Measurements from ENCODE around the gene ATIC.

Gene ATIC

GRCh38 chr2:215362562-215362904, 50.7 kb downstream of the ATIC start:
- Histone ChIP-seq H3K27me3 (ENCODE audit: control insufficient read depth, insufficient read depth, low read length) (no peaks in the 10 kb centered on the region), H3K4me1 (ENCODE audit: control insufficient read depth, insufficient read depth, low read length) (peaks cover 10% of the 10 kb centered on the region), H3K9ac (ENCODE audit: low read depth, low read length) (no peak overlapping the region), H3K4me3 (ENCODE audit: low read length) (no peak overlapping the region), H3K36me3 (ENCODE audit: insufficient read depth, low read length) (peaks cover 93% of the 10 kb centered on the region), H3K9me3 (replicated peaks; ENCODE audit: low read length) (no peaks in the 10 kb centered on the region), H3K4me2 (ENCODE audit: low read length) (no peak overlapping the region)

- H3K27me3 ChIP-seq (ENCODE audit: control insufficient read depth, insufficient read depth, low read length), result no peaks in the 10 kb centered on the region
- H3K36me3 ChIP-seq (ENCODE audit: insufficient read depth, low read length), result peaks cover 98% of the 10 kb centered on the region
- H3K9me3 ChIP-seq (replicated peaks; ENCODE audit: low read length), result no peaks in the 10 kb centered on the region
- H3K4me1 ChIP-seq (ENCODE audit: control insufficient read depth, insufficient read depth, low read length), result peaks cover 15% of the 10 kb centered on the region
- no peak overlapping the region for H3K4me3 ChIP-seq (ENCODE audit: low read length)
- no peak overlapping the region for H3K9ac ChIP-seq (ENCODE audit: low read depth, low read length)
- no peak overlapping the region for H3K4me2 ChIP-seq (ENCODE audit: low read length)
Measured at GRCh38 chr2:215363039-215363438, 51.2 kb downstream of the ATIC start.

- H3K4me1 ChIP-seq (ENCODE audit: control insufficient read depth, insufficient read depth, low read length), result peaks cover 20% of the 10 kb centered on the region
- no peak overlapping the region for H3K9ac ChIP-seq (ENCODE audit: low read depth, low read length)
- no peak overlapping the region for H3K4me2 ChIP-seq (ENCODE audit: low read length)
- no peaks in the 10 kb centered on the region for H3K9me3 ChIP-seq (replicated peaks; ENCODE audit: low read length)
- H3K27me3 ChIP-seq (ENCODE audit: control insufficient read depth, insufficient read depth, low read length), result no peaks in the 10 kb centered on the region
- peaks cover 99% of the 10 kb centered on the region for H3K36me3 ChIP-seq (ENCODE audit: insufficient read depth, low read length)
- H3K4me3 ChIP-seq (ENCODE audit: low read length), result no peak overlapping the region
Measured at GRCh38 chr2:215363461-215364156, 51.8 kb downstream of the ATIC start.

- H3K4me3 ChIP-seq (ENCODE audit: low read length), result no peak overlapping the region
- H3K9me3 ChIP-seq (replicated peaks; ENCODE audit: low read length), result no peaks in the 10 kb centered on the region
- H3K4me2 ChIP-seq (ENCODE audit: low read length), result no peak overlapping the region
- H3K27me3 ChIP-seq (ENCODE audit: control insufficient read depth, insufficient read depth, low read length), result no peaks in the 10 kb centered on the region
- H3K9ac ChIP-seq (ENCODE audit: low read depth, low read length), result no peak overlapping the region
- H3K4me1 ChIP-seq (ENCODE audit: control insufficient read depth, insufficient read depth, low read length), result peaks cover 20% of the 10 kb centered on the region
- peaks cover 100% of the 10 kb centered on the region for H3K36me3 ChIP-seq (ENCODE audit: insufficient read depth, low read length)
Measured at GRCh38 chr2:215364157-215365155, 52.6 kb downstream of the ATIC start.

GRCh38 chr2:215365184-215365658, 53.4 kb downstream of the ATIC start:
- Histone ChIP-seq H3K27me3 (ENCODE audit: control insufficient read depth, insufficient read depth, low read length) (no peaks in the 10 kb centered on the region), H3K4me1 (ENCODE audit: control insufficient read depth, insufficient read depth, low read length) (peaks cover 20% of the 10 kb centered on the region), H3K4me2 (ENCODE audit: low read length) (no peak overlapping the region), H3K9me3 (replicated peaks; ENCODE audit: low read length) (no peaks in the 10 kb centered on the region), H3K36me3 (ENCODE audit: insufficient read depth, low read length) (peaks cover 100% of the 10 kb centered on the region), H3K4me3 (ENCODE audit: low read length) (no peak overlapping the region), H3K9ac (ENCODE audit: low read depth, low read length) (no peak overlapping the region)

- Histone ChIP-seq H3K36me3 (ENCODE audit: insufficient read depth, low read length) (peaks cover 100% of the 10 kb centered on the region), H3K4me3 (ENCODE audit: low read length) (no peak overlapping the region), H3K4me2 (ENCODE audit: low read length) (no peak overlapping the region), H3K27me3 (ENCODE audit: control insufficient read depth, insufficient read depth, low read length) (no peaks in the 10 kb centered on the region), H3K9me3 (replicated peaks; ENCODE audit: low read length) (no peaks in the 10 kb centered on the region), H3K9ac (ENCODE audit: low read depth, low read length) (no peak overlapping the region), H3K4me1 (ENCODE audit: control insufficient read depth, insufficient read depth, low read length) (peaks cover 20% of the 10 kb centered on the region)
Measured at GRCh38 chr2:215366440-215367032, 54.7 kb downstream of the ATIC start.

- Histone ChIP-seq H3K4me2 (ENCODE audit: low read length) (no peak overlapping the region), H3K27me3 (ENCODE audit: control insufficient read depth, insufficient read depth, low read length) (no peaks in the 10 kb centered on the region), H3K4me3 (ENCODE audit: low read length) (no peak overlapping the region), H3K9me3 (replicated peaks; ENCODE audit: low read length) (no peaks in the 10 kb centered on the region), H3K36me3 (ENCODE audit: insufficient read depth, low read length) (peaks cover 100% of the 10 kb centered on the region), H3K9ac (ENCODE audit: low read depth, low read length) (no peak overlapping the region), H3K4me1 (ENCODE audit: control insufficient read depth, insufficient read depth, low read length) (peaks cover 20% of the 10 kb centered on the region)
Measured at GRCh38 chr2:215367662-215368492, 56.0 kb downstream of the ATIC start.

GRCh38 chr2:215368493-215368809, 56.6 kb downstream of the ATIC start:
- Histone ChIP-seq H3K4me3 (ENCODE audit: low read length) (no peak overlapping the region), H3K4me2 (ENCODE audit: low read length) (no peak overlapping the region), H3K27me3 (ENCODE audit: control insufficient read depth, insufficient read depth, low read length) (no peaks in the 10 kb centered on the region), H3K9me3 (replicated peaks; ENCODE audit: low read length) (no peaks in the 10 kb centered on the region), H3K36me3 (ENCODE audit: insufficient read depth, low read length) (peaks cover 100% of the 10 kb centered on the region), H3K4me1 (ENCODE audit: control insufficient read depth, insufficient read depth, low read length) (peaks cover 20% of the 10 kb centered on the region), H3K9ac (ENCODE audit: low read depth, low read length) (no peak overlapping the region)

GRCh38 chr2:215369181-215369760, 57.4 kb downstream of the ATIC start:
- H3K27me3 ChIP-seq (ENCODE audit: control insufficient read depth, insufficient read depth, low read length), result no peaks in the 10 kb centered on the region
- H3K4me2 ChIP-seq (ENCODE audit: low read length), result no peak overlapping the region
- no peak overlapping the region for H3K4me3 ChIP-seq (ENCODE audit: low read length)
- no peaks in the 10 kb centered on the region for H3K9me3 ChIP-seq (replicated peaks; ENCODE audit: low read length)
- peaks cover 98% of the 10 kb centered on the region for H3K36me3 ChIP-seq (ENCODE audit: insufficient read depth, low read length)
- peaks cover 20% of the 10 kb centered on the region for H3K4me1 ChIP-seq (ENCODE audit: control insufficient read depth, insufficient read depth, low read length)
- no peak overlapping the region for H3K9ac ChIP-seq (ENCODE audit: low read depth, low read length)

GRCh38 chr2:215370112-215370965, 58.5 kb downstream of the ATIC start:
- Histone ChIP-seq H3K4me2 (ENCODE audit: low read length) (no peak overlapping the region), H3K9ac (ENCODE audit: low read depth, low read length) (no peak overlapping the region), H3K4me3 (ENCODE audit: low read length) (no peak overlapping the region), H3K4me1 (ENCODE audit: control insufficient read depth, insufficient read depth, low read length) (peaks cover 13% of the 10 kb centered on the region), H3K36me3 (ENCODE audit: insufficient read depth, low read length) (peaks cover 98% of the 10 kb centered on the region), H3K9me3 (replicated peaks; ENCODE audit: low read length) (no peaks in the 10 kb centered on the region), H3K27me3 (ENCODE audit: control insufficient read depth, insufficient read depth, low read length) (no peaks in the 10 kb centered on the region)
